ENCODE results near the gene TOX2.

TOX2 gene

GRCh38 chr20:44023515-44024371, 109.1 kb downstream of the TOX2 start:
- DNase-seq = no peak

DNA sequence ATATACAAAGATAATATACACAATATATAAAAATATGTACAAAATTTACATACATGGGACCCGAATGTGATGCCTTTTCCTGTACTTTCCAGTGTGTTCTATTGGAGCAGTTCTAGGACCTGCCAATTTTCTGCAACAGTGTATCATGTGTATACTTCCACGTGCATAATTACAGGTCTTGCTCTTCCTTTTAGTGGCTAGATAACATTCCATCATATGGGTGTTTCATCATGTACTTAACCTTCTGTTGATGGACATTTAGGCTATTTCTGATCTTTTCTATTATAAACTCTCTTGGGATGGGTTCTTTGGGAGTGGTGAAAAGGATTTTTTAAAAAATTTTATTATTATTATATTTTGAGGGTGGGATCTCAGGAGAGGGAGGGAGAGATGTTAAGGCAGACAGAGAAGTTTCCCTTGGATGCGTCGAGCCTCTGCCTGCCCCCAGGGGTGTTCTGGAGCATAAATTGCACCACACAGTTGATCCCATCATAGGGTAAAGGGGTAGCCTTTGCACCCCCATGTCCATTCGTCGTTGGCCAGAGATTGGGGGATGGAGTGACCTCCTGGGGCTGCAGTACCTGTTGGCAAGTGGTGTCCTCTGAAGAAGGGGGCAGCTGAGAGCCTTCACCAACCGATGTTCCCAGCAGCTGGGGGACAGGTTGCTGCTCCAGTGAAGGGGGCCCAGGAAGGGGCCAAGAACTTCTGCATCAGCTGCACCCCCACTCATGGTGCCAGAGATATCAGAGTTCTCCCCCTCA, 110.3 kb downstream of the TOX2 start:
- DNase-seq = no peak

- DNase-seq = no peak
Observed at GRCh38 chr20:44025756-44026155, 111.1 kb downstream of the TOX2 start.

GRCh38 chr20:44026647-44027342, 112.1 kb downstream of the TOX2 start:
- no peak for DNase-seq

GRCh38 chr20:44027343-44028002, 112.8 kb downstream of the TOX2 start:
- no peak for DNase-seq

DNA sequence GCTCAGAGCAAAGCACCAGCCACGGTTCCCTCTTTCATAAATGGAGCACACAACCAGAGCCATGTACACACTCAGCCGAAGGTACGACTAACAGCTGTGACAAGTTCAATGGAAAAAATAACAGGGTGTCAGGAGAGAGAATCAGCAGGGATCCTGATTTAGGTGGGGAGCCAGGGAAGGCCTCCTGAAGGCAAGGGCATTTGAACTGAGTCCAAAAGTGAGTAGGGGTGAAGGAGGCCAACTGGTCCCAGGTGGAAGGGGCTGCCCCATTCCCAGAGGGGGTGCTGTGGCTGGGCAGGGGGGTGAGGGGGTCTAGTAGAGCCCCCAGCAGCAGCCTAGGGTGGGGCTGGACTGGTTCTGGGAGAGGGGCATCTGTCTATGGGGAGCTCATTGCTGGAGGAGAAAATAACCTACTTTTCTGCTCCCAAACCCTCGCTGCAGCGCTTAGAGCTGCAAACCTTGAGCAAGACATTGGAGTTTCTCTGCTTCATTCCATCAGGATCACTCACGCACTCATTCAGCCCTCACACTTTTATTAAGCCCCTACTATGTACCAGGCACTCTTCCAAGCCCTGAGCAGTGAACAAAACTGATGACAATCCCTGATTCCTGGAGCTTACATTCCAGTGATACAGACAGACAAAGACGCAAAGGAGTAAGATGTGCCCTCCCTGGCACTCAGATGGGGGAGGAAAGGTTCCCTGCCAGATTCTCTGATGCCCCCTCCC, 113.5 kb downstream of the TOX2 start:
- DNase-seq = no peak

- no peak for DNase-seq
Observed at GRCh38 chr20:44028868-44029847, 114.5 kb downstream of the TOX2 start.

GRCh38 chr20:44029848-44030230, 115.2 kb downstream of the TOX2 start:
- DNase-seq = no peak

GRCh38 chr20:44030394-44030793, 115.7 kb downstream of the TOX2 start:
- no peak for DNase-seq

GRCh38 chr20:44031001-44031574, 116.4 kb downstream of the TOX2 start:
- no peak for DNase-seq

DNA sequence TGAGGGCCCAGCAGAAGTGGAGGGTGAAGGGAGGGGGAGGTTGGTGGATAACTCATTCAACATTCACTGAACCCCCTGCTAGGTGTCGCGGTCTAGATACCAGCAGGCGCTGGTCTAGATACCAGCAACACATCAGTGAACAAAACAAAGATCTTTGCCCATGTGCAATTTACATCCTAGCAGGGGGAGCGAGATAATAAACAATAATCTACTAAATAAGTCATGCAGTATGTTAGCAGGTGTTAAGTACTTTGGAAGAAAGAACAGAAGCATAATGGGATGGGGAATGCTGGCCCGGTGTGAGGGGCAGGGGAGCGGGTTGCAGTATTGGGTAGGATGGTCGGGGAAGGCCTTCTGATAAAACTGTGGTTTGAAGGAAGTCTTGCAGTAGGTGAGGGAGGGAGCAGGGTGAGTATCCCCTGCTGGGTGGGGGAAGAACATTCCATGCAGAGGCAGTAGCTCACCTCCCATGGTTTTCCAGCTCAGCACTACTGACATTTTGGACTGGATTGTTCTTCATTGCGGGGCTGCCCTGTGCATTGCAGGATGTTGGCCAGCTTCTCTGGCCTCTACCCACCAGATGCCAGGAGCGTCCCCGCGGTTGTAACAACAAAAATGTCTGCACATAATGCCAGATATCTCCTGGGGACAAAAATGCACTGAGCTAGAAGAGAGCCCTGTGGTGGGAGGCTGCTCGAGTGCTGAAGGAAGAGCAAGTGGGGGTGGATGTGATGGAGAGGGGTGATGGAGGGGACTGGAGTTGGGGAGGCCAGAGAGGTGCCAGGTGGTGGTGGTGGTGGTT, 117.3 kb downstream of the TOX2 start:
- DNase-seq = no peak

- DNase-seq = no peak
Observed at GRCh38 chr20:44032583-44033331, 118.1 kb downstream of the TOX2 start.

- no peak for DNase-seq
Observed at GRCh38 chr20:44033344-44033743, 118.7 kb downstream of the TOX2 start.

DNA sequence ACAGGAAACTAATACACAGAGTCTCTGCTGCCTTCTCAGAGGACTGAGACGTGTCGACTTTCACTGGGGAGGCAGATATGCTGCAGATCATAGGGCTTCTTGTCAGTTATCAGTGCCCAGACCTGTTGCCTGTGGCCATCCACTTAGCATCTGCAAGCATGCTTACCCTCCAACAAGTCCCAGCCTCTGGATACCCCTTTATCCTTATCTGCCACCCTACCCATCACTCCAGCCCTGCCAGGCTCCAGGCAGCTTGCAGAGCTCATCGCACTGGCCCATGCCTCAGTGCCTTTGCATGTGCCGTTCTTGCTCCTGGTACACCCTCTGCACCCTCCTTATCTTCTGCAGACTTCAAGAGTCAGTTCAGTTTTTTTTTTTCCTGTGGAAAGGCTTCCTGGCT, 119.2 kb downstream of the TOX2 start:
- DNase-seq = no peak

DNA sequence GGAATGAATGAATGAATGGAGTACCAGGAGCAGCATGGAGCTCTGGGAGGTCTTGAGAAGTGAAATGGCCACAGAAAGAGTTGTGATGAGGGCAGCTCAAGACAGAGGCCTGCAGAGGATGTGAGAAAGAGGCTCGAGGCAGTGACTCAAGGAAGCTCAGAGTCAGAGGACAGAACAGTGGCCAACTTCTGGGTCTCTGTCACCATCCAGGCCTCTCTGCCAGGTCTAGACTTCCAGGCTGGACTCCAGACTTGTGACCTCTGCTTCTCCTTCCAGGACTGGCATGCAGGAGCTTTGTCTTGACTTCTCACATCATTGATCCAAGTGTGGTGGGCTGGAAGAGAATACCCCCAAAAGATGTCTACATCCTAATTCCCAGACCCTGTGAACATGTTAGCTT, 119.8 kb downstream of the TOX2 start:
- no peak for DNase-seq

- no peak for DNase-seq
Observed at GRCh38 chr20:44034965-44035635, 120.4 kb downstream of the TOX2 start.

DNA sequence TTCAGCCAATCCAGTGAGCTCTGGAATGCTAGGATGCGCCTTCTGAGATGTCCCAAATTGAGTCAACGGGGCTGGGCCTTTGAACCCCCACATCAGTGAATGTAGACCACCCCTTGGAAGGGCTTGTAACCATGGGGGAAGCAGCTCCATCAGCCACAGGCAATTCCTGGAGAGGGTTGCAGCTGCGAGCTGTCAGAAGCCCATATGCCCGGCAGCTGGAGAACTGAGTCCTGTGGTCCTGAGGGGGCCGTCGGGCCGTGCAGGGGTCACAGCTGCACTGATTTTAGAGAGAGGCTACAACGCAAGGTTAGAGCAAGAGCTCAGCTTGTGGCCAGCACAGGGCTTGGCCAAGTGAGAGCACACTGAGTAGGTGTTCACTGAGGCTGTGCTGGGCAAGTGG, 121.3 kb downstream of the TOX2 start:
- DNase-seq = no peak

- no peak for DNase-seq
Observed at GRCh38 chr20:44036441-44036840, 121.8 kb downstream of the TOX2 start.
